ENCODE measurements around the gene CEP57.

Gene CEP57

GRCh38 chr11:95790123-95790932 lies at the start of gene CEP57:
TSS of gene CEP57 (plus strand) at chr11:95790498. CDS start at chr11:95790699, 201 bp downstream.
- FAIRE-seq, result peak; percentile 86

GRCh38 chr11:95750101-95750500 lies 40.2 kb upstream of the CEP57 start:
- FAIRE-seq, result no peak

GRCh38 chr11:95751515-95751914 lies 38.8 kb upstream of the CEP57 start:
- FAIRE-seq, result no peak

GRCh38 chr11:95760941-95761340 lies 29.4 kb upstream of the CEP57 start:
- FAIRE-seq, result no peak

- FAIRE-seq, result no peak
Measured at GRCh38 chr11:95762534-95762933, 27.8 kb upstream of the CEP57 start.

GRCh38 chr11:95764267-95764898 lies 25.9 kb upstream of the CEP57 start:
- peak; percentile 98 for FAIRE-seq

- FAIRE-seq, result no peak
Measured at GRCh38 chr11:95766701-95767100, 23.6 kb upstream of the CEP57 start.

- FAIRE-seq, result no peak
Measured at GRCh38 chr11:95767498-95767897, 22.8 kb upstream of the CEP57 start.

- no peak for FAIRE-seq
Measured at GRCh38 chr11:95768521-95768920, 21.8 kb upstream of the CEP57 start.

- FAIRE-seq, result no peak
Measured at GRCh38 chr11:95776859-95777258, 13.4 kb upstream of the CEP57 start.

GRCh38 chr11:95778699-95779098 lies 11.6 kb upstream of the CEP57 start:
- FAIRE-seq, result no peak

GRCh38 chr11:95780544-95780943 lies 9.8 kb upstream of the CEP57 start:
- FAIRE-seq, result no peak

- FAIRE-seq, result no peak
Measured at GRCh38 chr11:95788921-95789505, 1.3 kb upstream of the CEP57 start.

- peak; percentile 97 for FAIRE-seq
Measured at GRCh38 chr11:95789506-95790122, 684 bp upstream of the CEP57 start, which contains the start of gene FAM76B. TSS of gene FAM76B (minus strand) at chr11:95789782. CDS start at chr11:95789478, 304 bp downstream.

GRCh38 chr11:95790933-95791708 lies 823 bp downstream of the CEP57 start:
- no peak for FAIRE-seq

- FAIRE-seq, result no peak
Measured at GRCh38 chr11:95791709-95792033, 1.4 kb downstream of the CEP57 start.

GRCh38 chr11:95792200-95792599 lies 1.9 kb downstream of the CEP57 start:
- no peak for FAIRE-seq

- no peak for FAIRE-seq
Measured at GRCh38 chr11:95792700-95793099, 2.4 kb downstream of the CEP57 start.

GRCh38 chr11:95793116-95793515 lies 2.8 kb downstream of the CEP57 start:
- FAIRE-seq, result no peak

GRCh38 chr11:95794086-95794485 lies 3.8 kb downstream of the CEP57 start:
- no peak for FAIRE-seq

- FAIRE-seq, result peak; percentile 9
Measured at GRCh38 chr11:95795627-95796295, 5.5 kb downstream of the CEP57 start.

GRCh38 chr11:95796501-95796900 lies 6.2 kb downstream of the CEP57 start:
- no peak for FAIRE-seq
